ENCODE data around the gene DSCAM.

GRCh38 chr21:40474513-40474912 is 372.4 kb downstream of the DSCAM start:
- TF ChIP-seq SP1 (CRISPR knock-in tag; conservative IDR thresholded peaks at IDR 0.05): no peak
- no peak for TF ChIP-seq TCF7 (CRISPR knock-in tag; IDR thresholded peaks at IDR 0.05; ENCODE audit: low read depth)
- no peak for TF ChIP-seq STAT6 (CRISPR knock-in tag; conservative IDR thresholded peaks at IDR 0.05; ENCODE audit: low read depth)
- TF ChIP-seq ZNF138 (CRISPR knock-in tag; conservative IDR thresholded peaks at IDR 0.05): no peak
- TF ChIP-seq CTCF (IDR thresholded peaks at IDR 0.05): no peak
